GM12878 (cell line): ENCODE data around the gene IL26. TPM values are rescaled to one million over a fixed set of nuclear protein-coding genes. Genes with fewer than 3 reads are reported as not detected.

Experiments used
- BACH1 ChIP-seq: fragments of 450-650 bp; IDR thresholded peaks from 2 replicates; pipeline ENCODE4 v1.6.1; 2017; ENCODE audit warnings: mild to moderate bottlenecking, borderline replicate concordance
- CBX3 ChIP-seq: fragments of 200-600 bp; sonication (generic); IDR thresholded peaks from 2 replicates; pipeline ENCODE4 v1.6.1; 2016; ENCODE audit warnings: low read depth, borderline replicate concordance
- CTCF ChIP-seq, 3 experiments: IDR thresholded peaks in 2 of 3; conservative IDR thresholded peaks in 1 of 3; 2 replicates each; pipeline ENCODE4 v1.5.1; 2011; ENCODE audit warnings: low read depth in 3 of 3, low read length in 3 of 3, mild to moderate bottlenecking in 3 of 3, control low read depth in 2 of 3, moderate library complexity in 2 of 3, inconsistent platforms in 1 of 3, mixed read lengths in 1 of 3; ENCODE audit not compliant: control insufficient read depth in 2 of 3, insufficient read depth in 1 of 3; ENCODE audit errors: extremely low read depth in 1 of 3
- CUX1 ChIP-seq: IDR thresholded peaks from 2 replicates; pipeline ENCODE4 v1.6.1; 2012; ENCODE audit warnings: improper control_type of control experiment, low read depth, low read length; ENCODE audit not compliant: insufficient replicate concordance
- ELK1 ChIP-seq: IDR thresholded peaks from 2 replicates; pipeline ENCODE4 v1.6.1; 2012; ENCODE audit warnings: low read depth, low read length, improper control_type of control experiment
- ESRRA ChIP-seq: IDR thresholded peaks from 2 replicates; pipeline ENCODE4 v1.6.1; 2012; ENCODE audit warnings: mild to moderate bottlenecking, low read length, improper control_type of control experiment
- MLLT1 ChIP-seq: fragments of 450-650 bp; IDR thresholded peaks from 2 replicates; pipeline ENCODE4 v1.6.1; 2016; ENCODE audit warnings: mild to moderate bottlenecking
- MYC ChIP-seq: IDR thresholded peaks from 2 replicates; pipeline ENCODE4 v1.6.1; 2011; ENCODE audit warnings: mild to moderate bottlenecking, low read length, moderate library complexity, inconsistent platforms; ENCODE audit not compliant: insufficient read depth, insufficient replicate concordance, insufficient read length, severe bottlenecking
- NBN ChIP-seq: fragments of 450-650 bp; IDR thresholded peaks from 2 replicates; pipeline ENCODE4 v1.6.1; 2016
- POLR2A ChIP-seq: IDR thresholded peaks from 2 replicates; pipeline ENCODE4 v1.6.1; 2011; ENCODE audit warnings: low read depth, mild to moderate bottlenecking, low read length
- PRDM15 ChIP-seq: fragments of 450-650 bp; formaldehyde crosslinking; IDR thresholded peaks from 2 replicates; pipeline ENCODE4 v1.4.0; 2020; ENCODE audit warnings: mild to moderate bottlenecking, moderate library complexity
- SIN3A ChIP-seq: IDR thresholded peaks from 2 replicates; pipeline ENCODE4 v1.6.1; 2012; ENCODE audit warnings: low read depth, low read length, improper control_type of control experiment
- SP1 ChIP-seq: IDR thresholded peaks from one replicate; pipeline ENCODE4 v1.6.1; 2011; ENCODE audit warnings: low read depth, low read length
- SPI1 ChIP-seq: IDR thresholded peaks from 2 replicates; pipeline ENCODE4 v1.6.1; 2011; ENCODE audit warnings: low read depth, mild to moderate bottlenecking, low read length, moderate library complexity, borderline replicate concordance; ENCODE audit not compliant: insufficient read depth
- STAT1 ChIP-seq: fragments of 450-650 bp; conservative IDR thresholded peaks from 2 replicates; pipeline ENCODE4 v1.6.1; 2014; ENCODE audit warnings: antibody characterized with exemption, mild to moderate bottlenecking
- TCF12 ChIP-seq: IDR thresholded peaks from 2 replicates; pipeline ENCODE4 v1.6.1; 2011; ENCODE audit warnings: low read depth, mild to moderate bottlenecking, low read length
- WRNIP1 ChIP-seq: IDR thresholded peaks from 2 replicates; pipeline ENCODE4 v1.6.1; 2011; ENCODE audit warnings: low read depth, low read length, improper control_type of control experiment, borderline replicate concordance
- polyA plus RNA-seq, 11 experiments: library from polyadenylated mRNA; depleted of rRNA in 4 of 11; unstranded in 6 of 11; stranded (reverse) in 5 of 11; fragments of >200 nt; fragmentation: Nextera tagmentation in 4 of 11; fragmentation: Illumina TruSeq in 1 of 11; extraction: Ambion mirVana in 4 of 11; extraction: Trizol in 1 of 11; gene quantifications; 1 replicate in 1 of 11; 2 replicates in 10 of 11; pipeline versions ENCODE4 v1.2.1 to v1.2.3, GENCODE V29; 2011 to 2016; ENCODE audit warnings: inconsistent platforms in 2 of 11, missing spikeins in 2 of 11, low read depth in 1 of 11
- total RNA-seq, 4 experiments: library from RNA; depleted of rRNA in 3 of 4; stranded (reverse); fragments of >200 nt in 3 of 4; fragmentation: Illumina TruSeq in 1 of 4; extraction: Trizol in 1 of 4; gene quantifications; 2 replicates each; pipeline versions ENCODE4 v1.2.1 to v1.2.3, GENCODE V29; 2013 to 2021

IL26 gene
- total and polyA plus RNA-seq, 10 of the 15 experiments (the other 5 are each of a cell fraction or from before 2014, with no cell fraction given): not detected

GRCh38 chr12:68240975-68241374 lies 15.4 kb upstream of the IL26 start (continued):
- TF ChIP-seq CUX1: no peak
- no peak for TF ChIP-seq SP1
- no peak for TF ChIP-seq MLLT1
- no peak for TF ChIP-seq ELK1
- peak; percentile 74 for TF ChIP-seq NBN
- no peak for TF ChIP-seq ESRRA
- no peak for TF ChIP-seq CBX3
- no peak for TF ChIP-seq MYC
- TF ChIP-seq STAT1: no peak
- 0 out of 6 replicates have a peak, but pooled peaks of 1 of the 3 experiments have one; percentile 8 for TF ChIP-seq CTCF (IDR thresholded peaks at IDR 0.05 in 2 of 3, conservative IDR thresholded peaks at IDR 0.05 in 1 of 3; ENCODE audit: control insufficient read depth in 2 of 3, extremely low read depth in 1 of 3, insufficient read depth in 1 of 3, low read depth in 3 of 3, low read length in 3 of 3)
- no peak for TF ChIP-seq SIN3A
- peak; percentile 52; the same call in 1 of the 2 replicates for TF ChIP-seq POLR2A
- no peak for TF ChIP-seq WRNIP1
- TF ChIP-seq BACH1: no peak
- TF ChIP-seq PRDM15 (CRISPR knock-in tag): no peak
- 0 out of 2 replicates have a peak, but pooled peaks have one; percentile 31 for TF ChIP-seq TCF12
- peak; percentile 36; the same call in 1 of the 2 replicates for TF ChIP-seq SPI1
